ENCODE measurements around the gene SLC37A3.
"Not testable (repeated sequence)": the region's sequence is repeated elsewhere in the genome, so short reads cannot be mapped to it uniquely, and the experiment has no call there.

SLC37A3 gene

DNA sequence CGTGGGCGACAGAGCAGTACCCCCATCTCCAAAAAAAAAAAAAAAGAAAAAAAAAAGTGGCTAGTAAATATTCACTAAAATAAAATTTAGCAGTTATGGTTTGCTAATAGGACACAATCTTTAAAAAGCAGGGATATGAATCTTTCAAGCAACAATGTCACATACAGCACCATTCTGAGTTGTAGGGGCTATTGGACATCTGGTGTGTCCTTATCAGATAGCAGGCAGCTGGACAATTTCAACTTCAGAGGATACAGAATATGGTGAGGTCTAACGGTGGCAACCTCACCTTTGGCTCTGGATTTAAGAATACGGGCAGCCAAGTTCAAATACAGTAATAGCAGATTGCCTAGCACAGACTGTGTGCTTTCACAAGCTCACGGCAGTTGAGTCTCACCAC is 51.1 kb downstream of the SLC37A3 start:
- no peak for DNase-seq (ENCODE audit: low read depth)

GRCh38 chr7:140345426-140345825 is 52.9 kb downstream of the SLC37A3 start:
- no peak for DNase-seq (ENCODE audit: low read depth)

GRCh38 chr7:140342727-140343514 is 55.4 kb downstream of the SLC37A3 start:
- no peak for DNase-seq (ENCODE audit: low read depth)

DNA sequence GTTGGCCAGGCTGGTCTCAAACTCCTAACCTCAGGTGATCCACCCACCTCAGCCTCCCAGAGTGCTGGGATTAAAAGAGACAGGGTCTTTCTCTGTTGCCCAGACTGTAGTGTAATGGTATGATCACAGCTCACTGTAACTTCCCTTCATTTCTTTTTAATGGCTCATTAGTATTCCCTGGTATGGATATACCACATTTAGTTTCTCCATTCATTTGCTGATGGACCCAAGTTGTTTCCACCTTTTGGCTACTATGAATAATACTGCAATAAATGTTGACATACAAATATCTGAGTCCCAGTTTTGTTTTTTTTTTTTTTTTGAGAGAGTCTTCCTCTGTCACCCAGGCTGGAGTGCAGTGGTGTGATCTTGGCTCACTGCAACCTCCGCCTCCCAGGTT is 59.4 kb downstream of the SLC37A3 start:
- not testable (repeated sequence) for DNase-seq (ENCODE audit: low read depth)

GRCh38 chr7:140334341-140335057 is 63.8 kb downstream of the SLC37A3 start:
- no peak for DNase-seq (ENCODE audit: low read depth)

DNA sequence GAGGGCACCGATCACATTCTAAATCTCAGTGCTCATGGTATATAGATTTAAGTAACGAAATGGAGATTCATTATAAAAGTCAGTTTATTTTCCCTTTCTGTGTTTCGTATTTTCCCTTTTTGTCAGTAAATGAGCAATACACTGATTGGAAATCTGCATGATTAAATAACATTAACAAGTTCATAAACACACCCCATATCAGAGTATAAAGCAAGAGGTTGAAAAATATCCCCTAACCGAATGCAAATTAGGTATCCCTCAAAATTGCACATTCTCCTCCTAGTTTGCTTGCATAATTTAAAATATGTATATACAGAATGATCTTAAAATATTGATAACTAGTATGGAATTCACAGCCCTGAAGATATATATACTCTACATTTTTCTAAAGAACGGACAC is 64.6 kb downstream of the SLC37A3 start:
- no peak for DNase-seq (ENCODE audit: low read depth)

- DNase-seq (ENCODE audit: low read depth) = no peak
Measured at GRCh38 chr7:140333223-140333622, 65.1 kb downstream of the SLC37A3 start.

- no peak for DNase-seq (ENCODE audit: low read depth)
Measured at GRCh38 chr7:140330595-140330994, 67.7 kb downstream of the SLC37A3 start.

DNA sequence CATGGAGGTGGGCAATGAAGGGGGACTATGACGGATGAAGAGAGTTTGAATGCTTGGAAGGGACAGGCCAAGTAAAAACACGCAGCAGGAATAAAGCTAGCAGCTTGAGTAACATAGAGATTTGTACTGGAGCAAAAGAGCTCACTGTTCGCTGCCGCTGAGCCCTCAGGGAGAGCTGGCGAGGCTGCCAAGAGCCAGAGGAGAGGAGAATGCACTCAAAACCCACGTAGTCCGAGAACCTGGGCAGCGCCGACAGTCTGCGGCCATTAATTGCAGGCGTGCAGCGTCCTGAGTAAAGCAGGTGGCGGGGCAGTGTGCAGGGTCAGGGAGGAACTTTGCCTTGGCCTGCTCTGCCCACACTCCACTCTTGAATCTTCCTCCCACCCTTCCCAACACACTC is 68.2 kb downstream of the SLC37A3 start:
- DNase-seq (ENCODE audit: low read depth) = no peak

GRCh38 chr7:140327261-140327661 is 71.1 kb downstream of the SLC37A3 start:
- no peak for DNase-seq (ENCODE audit: low read depth)

DNA sequence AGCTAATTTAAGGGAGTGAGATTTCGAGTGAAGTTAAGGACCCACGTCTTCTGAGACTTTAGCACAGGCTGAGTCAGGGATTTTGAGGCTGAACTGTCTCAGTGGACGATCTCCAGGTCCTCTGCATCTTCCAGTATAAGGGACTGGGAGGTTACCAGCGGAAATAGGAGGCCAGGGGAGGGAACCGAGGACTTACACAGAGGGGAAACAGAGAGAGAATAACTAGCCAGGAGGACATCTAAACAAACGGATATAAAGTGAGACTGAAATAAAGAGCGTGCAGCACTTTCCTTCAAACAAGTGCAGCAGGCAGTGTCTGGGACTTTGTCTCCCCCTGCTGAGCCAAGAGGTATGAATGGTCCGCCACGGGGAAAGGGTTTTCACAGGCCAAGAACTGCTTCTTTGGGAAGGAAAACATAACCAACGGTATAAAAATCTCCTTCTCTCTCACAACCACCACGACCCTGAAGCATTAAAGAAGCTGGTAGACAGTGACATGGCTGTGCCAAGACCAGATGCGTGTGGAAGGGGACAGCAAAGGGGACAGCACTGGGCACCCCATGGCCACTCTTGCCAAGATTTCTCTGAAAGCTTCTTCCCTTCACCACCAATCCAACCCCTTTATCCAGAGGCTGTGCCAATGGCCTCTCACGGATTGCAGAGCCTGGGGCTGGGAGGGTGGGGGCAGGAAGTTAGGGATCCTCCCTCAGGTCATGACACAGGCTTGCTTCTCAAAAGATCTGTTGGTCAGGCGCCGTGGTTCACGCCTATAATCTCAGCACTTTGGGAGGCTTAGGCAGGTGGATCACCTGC is 72.0 kb downstream of the SLC37A3 start:
- peak; percentile 35 for DNase-seq (ENCODE audit: low read depth)

- DNase-seq (ENCODE audit: low read depth) = no peak
Measured at GRCh38 chr7:140325600-140325999, 72.7 kb downstream of the SLC37A3 start.

GRCh38 chr7:140324714-140325113 is 73.6 kb downstream of the SLC37A3 start:
- no peak for DNase-seq (ENCODE audit: low read depth)

DNA sequence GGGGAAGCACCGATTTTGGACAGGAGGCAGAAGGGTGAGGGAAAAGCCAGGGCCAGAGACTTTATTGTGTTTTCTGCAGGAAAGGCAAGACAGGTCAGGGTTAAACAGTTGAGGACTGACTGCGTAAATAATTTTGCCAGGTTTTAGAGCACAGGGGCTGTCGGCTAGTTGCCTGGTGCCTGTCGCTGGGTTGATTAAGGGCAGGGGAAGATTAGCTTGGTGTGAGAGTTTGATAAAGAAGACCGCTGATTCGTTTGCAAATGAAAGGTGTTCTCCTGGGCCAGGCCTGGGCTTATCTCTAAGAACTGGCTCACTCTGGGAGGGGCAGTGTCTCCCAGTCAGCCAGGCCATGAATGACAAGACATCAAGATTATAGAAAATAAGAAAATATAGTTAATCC is 75.6 kb downstream of the SLC37A3 start:
- no peak for DNase-seq (ENCODE audit: low read depth)

- DNase-seq (ENCODE audit: low read depth) = not testable (repeated sequence)
Measured at GRCh38 chr7:140320078-140320477, 78.3 kb downstream of the SLC37A3 start.

DNA sequence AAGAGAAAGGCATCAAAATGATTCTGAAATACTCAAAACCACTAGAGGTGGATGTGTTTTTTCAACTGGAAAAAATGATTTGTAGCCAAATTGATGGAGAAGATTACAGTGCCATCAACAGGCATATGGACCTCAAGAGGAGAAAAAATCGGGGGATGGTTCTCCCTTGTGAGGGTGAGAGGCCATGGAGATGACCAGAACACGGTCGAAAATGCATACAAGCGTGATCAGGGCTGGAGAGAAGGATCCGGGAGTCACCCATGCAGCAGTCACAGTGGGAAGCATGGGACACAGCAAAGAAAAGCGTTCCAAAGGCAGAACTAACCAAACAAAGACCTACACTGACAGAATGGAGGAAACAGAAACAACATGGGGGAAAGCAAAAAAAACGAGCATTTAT is 80.3 kb downstream of the SLC37A3 start:
- DNase-seq (ENCODE audit: low read depth) = no peak

DNA sequence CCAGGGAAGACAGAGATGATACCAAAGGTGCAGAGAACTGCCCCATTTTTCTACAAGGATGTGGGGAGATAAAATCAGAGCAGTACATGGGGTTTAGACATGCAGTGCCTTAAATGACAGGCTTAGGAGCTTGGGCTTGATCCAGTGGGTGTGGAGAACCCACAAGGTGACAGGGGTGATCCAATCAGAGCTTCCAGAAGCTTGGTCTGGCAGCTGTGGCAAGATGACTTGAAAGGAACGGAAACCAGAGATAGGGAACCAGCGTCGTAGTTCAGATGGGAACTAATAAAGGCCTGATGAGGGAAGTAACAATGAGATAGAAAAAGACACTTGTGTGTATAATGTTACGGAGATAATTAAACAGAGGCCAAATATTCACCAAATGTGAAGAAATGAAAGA is 80.7 kb downstream of the SLC37A3 start:
- DNase-seq (ENCODE audit: low read depth) = no peak

DNA sequence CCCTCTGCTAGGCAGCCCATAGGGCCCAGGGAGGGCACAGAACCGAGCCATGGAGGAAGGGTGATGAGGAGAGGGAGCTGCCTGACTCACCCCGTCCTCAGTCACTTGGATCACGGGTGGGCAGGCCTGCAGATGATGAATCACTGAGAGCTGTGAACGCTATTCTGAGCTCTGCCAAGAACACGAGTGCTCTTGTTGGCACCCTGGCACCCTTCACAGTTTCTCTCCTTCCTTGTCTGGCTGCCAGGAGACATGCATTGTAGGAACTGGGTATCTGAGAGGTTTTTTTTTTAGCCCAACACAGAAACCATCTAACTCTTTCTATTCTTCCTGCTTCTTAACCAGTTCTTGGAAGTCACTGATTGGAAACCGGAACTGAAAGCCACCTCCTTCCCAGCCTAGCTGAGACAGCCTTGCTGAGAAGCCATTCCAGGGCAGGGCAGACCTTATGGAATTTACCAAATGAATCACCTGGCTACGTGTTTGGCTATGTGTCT is 82.1 kb downstream of the SLC37A3 start:
- DNase-seq (ENCODE audit: low read depth) = no peak

GRCh38 chr7:140315498-140316164 is 82.7 kb downstream of the SLC37A3 start:
- DNase-seq (ENCODE audit: low read depth) = no peak

GRCh38 chr7:140314573-140315480 is 83.5 kb downstream of the SLC37A3 start:
- DNase-seq (ENCODE audit: low read depth) = no peak
